B cell (primary cell): ENCODE measurements around the gene ZDHHC14. TPM values are rescaled to one million over a fixed set of nuclear protein-coding genes. Genes with fewer than 3 reads are reported as not detected.
A peak's percentile ranks its signal among the peaks of the same experiment; 100 is the strongest.

ENCODE experiments used
- ATAC-seq: fragments of 200-7000 bp; cut with Tn5 transposase; one replicate; pipeline ENCODE4 v1.10.0; 2021; ENCODE audit warnings: low read depth, mild to moderate bottlenecking, moderate number of reproducible peaks, moderate library complexity
- CTCF ChIA-PET: fragments of 350-600 bp; sonication (Branson Sonifier 250); formaldehyde crosslinking; loops from one replicate; lab custom pipeline; 2021; ENCODE audit warnings: antibody characterized with exemption, inconsistent platforms; lab: Charles Lee
- POLR2A ChIA-PET: fragments of 350-600 bp; sonication (Branson Sonifier 250); formaldehyde crosslinking; loops from one replicate; lab custom pipeline; 2021; ENCODE audit warnings: antibody characterized with exemption; lab: Charles Lee
- DNase-seq: peaks from one replicate; pipeline ENCODE4 v3.0.0; 2013
- H2AFZ ChIP-seq: 2 replicates; pipeline ENCODE4 v1.6.1; 2012; ENCODE audit warnings: mild to moderate bottlenecking, low read depth, low read length; ENCODE audit not compliant: insufficient read depth, poor library complexity, severe bottlenecking
- H3K27ac ChIP-seq, 2 donors: 1 replicate in 1 of 2; 2 replicates in 1 of 2; pipeline ENCODE4 v1.5.1; 2012 to 2013; ENCODE audit warnings: low read length in 2 of 2, mild to moderate bottlenecking in 2 of 2, moderate library complexity in 1 of 2
- H3K27me3 ChIP-seq, 4 experiments: fragments of 200-600 bp in 1 of 4; sonication (generic) in 1 of 4; replicated peaks in 1 of 4; 1 replicate in 2 of 4; 2 replicates in 2 of 4; pipeline versions ENCODE4 v1.6.1 to v1.7.0; 2013 to 2016; ENCODE audit warnings: low read length in 3 of 4, mild to moderate bottlenecking in 2 of 4, mixed read lengths in 1 of 4, moderate library complexity in 1 of 4; ENCODE audit not compliant: insufficient read depth in 4 of 4, control insufficient read depth in 3 of 4; ENCODE audit errors: control extremely low read depth in 1 of 4
- H3K36me3 ChIP-seq, 2 experiments: replicated peaks in 1 of 2; 1 replicate in 1 of 2; 2 replicates in 1 of 2; pipeline versions ENCODE4 v1.6.1 to v1.7.1; 2013; ENCODE audit warnings: low read length in 1 of 2; ENCODE audit not compliant: insufficient read depth in 2 of 2, control insufficient read depth in 1 of 2; ENCODE audit errors: control extremely low read depth in 1 of 2, extremely low read depth in 1 of 2
- H3K4me1 ChIP-seq, 2 donors: fragments of 200-600 bp in 1 of 2; sonication (generic) in 1 of 2; 1 replicate in 1 of 2; 2 replicates in 1 of 2; pipeline versions ENCODE4 v1.5.1 to v1.6.1; 2013 to 2017; ENCODE audit warnings: low read length in 2 of 2; ENCODE audit not compliant: control insufficient read depth in 2 of 2, insufficient read depth in 2 of 2
- H3K4me2 ChIP-seq: replicated peaks from 2 replicates; pipeline ENCODE3; 2012; ENCODE audit warnings: mild to moderate bottlenecking, low read depth, low read length; ENCODE audit not compliant: poor library complexity, severe bottlenecking
- H3K4me3 ChIP-seq, 5 experiments: fragments of 200-600 bp in 1 of 5; sonication (generic) in 1 of 5; 1 replicate in 3 of 5; 2 replicates in 2 of 5; pipeline versions ENCODE4 v1.5.1 to v1.7.0; 2011 to 2016; ENCODE audit warnings: low read length in 4 of 5, mild to moderate bottlenecking in 4 of 5, low read depth in 2 of 5, control low read depth in 1 of 5, moderate library complexity in 1 of 5; ENCODE audit not compliant: insufficient read depth in 1 of 5; ENCODE audit errors: control extremely low read depth in 1 of 5, extremely low read depth in 1 of 5
- H3K79me2 ChIP-seq: fragments of 200-600 bp; sonication (generic); one replicate; pipeline ENCODE4 v1.6.0; 2016; ENCODE audit warnings: low read length; ENCODE audit not compliant: control insufficient read depth, insufficient read depth
- H3K9ac ChIP-seq: fragments of 200-600 bp; sonication (generic); 2 replicates; pipeline ENCODE4 v1.6.1; 2017; ENCODE audit warnings: mild to moderate bottlenecking, low read length, moderate library complexity
- H3K9me3 ChIP-seq, 3 donors: one replicate each; pipeline versions ENCODE4 v1.6.1 to v1.7.1; 2013; ENCODE audit warnings: low read length in 2 of 3; ENCODE audit not compliant: control insufficient read depth in 2 of 3, insufficient read depth in 1 of 3; ENCODE audit errors: control extremely low read depth in 1 of 3
- H4K20me1 ChIP-seq: 2 replicates; pipeline ENCODE4 v1.6.0; 2012; ENCODE audit warnings: mild to moderate bottlenecking, low read length; ENCODE audit not compliant: insufficient read depth, control insufficient read depth, poor library complexity, severe bottlenecking
- H3K27ac Mint-ChIP-seq: one replicate; pipeline ENCODE4 v1.8.0; 2021; ENCODE audit warnings: mixed read lengths
- H3K27me3 Mint-ChIP-seq: one replicate; pipeline ENCODE4 v1.8.0; 2021; ENCODE audit warnings: mixed read lengths
- H3K4me1 Mint-ChIP-seq: one replicate; pipeline ENCODE4 v1.8.0; 2021; ENCODE audit warnings: mixed read lengths
- H3K4me3 Mint-ChIP-seq: one replicate; pipeline ENCODE4 v1.8.0; 2021; ENCODE audit warnings: mixed read lengths
- H3K9me3 Mint-ChIP-seq: one replicate; pipeline ENCODE4 v1.8.0; 2022; ENCODE audit warnings: mixed read lengths; ENCODE audit not compliant: insufficient read depth
- EZH2 ChIP-seq: IDR thresholded peaks from 2 replicates; pipeline ENCODE4 v1.6.1; 2012; ENCODE audit warnings: borderline replicate concordance, low read depth, mild to moderate bottlenecking, moderate library complexity, low read length; ENCODE audit not compliant: insufficient read depth, poor library complexity, severe bottlenecking
- WGBS: methylation state at CpG from one replicate; pipeline ENCODE4 v1.1.5; 2013; ENCODE audit warnings: missing lambda C conversion rate; ENCODE audit not compliant: insufficient coverage; 5-methylcytosine and 5-hydroxymethylcytosine counted together
- intact Hi-C: fragments of 100-400 bp; cut with micrococcal nuclease; formaldehyde crosslinking; loops from one replicate; pipeline ENCODE4 v1.10.0; 2022
- polyA plus RNA-seq: library from polyadenylated mRNA; depleted of rRNA; stranded (reverse); fragments of >200 nt; gene quantifications from 2 replicates; pipeline ENCODE4 v1.2.3, GENCODE V29; 2012
- total RNA-seq, 2 donors: library from RNA; stranded (reverse); fragments of 120-200 nt in 1 of 2; gene quantifications; 1 replicate in 1 of 2; 2 replicates in 1 of 2; pipeline versions ENCODE4 v1.2.3 to v1.2.4, GENCODE V29; 2013 to 2022
- TF ChIP-seq, protein P1 (sequence below): fragments of 200-600 bp; IDR thresholded peaks from one replicate; pipeline ENCODE4 v1.8.0; 2022; ENCODE audit warnings: antibody characterized with exemption, mild to moderate bottlenecking

Gene ZDHHC14
- total and polyA plus RNA-seq, 2 donors (not counting 1 experiment from before 2014, with no cell fraction given), result 8.8 to 50.4 TPM

DNA sequence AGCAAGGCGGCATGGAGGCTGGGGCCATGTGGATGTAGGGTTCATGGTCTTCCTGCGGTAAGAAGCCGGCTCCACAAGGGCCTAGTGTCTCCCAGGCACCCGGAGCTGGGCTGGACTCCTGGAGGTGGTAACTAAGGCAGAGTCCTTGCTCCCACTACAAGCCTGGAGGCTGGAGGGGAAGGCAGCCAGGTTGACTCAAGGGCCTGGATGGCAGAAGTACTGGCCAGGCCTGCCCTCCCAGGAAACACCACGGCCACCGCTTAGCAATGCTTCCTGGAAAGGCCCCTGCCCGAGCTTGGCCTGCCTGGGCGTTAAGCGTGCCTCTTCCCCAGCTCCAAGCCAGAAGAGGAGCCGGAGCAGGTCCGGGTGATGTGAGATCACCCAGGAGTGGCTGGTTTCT is 182.0 kb downstream of the ZDHHC14 start:
- ChIA-PET CTCF (interaction anchor here (1.0 to 3.7 kb wide), 8 partner anchors 7 to 248 kb away, joined by 3 to 12 read pairs (median 6); partner anchors contain the start of gene ZDHHC14), POLR2A (interaction anchor here (0.8 to 3.6 kb wide), 6 partner anchors 13 to 183 kb away, joined by 3 to 31 read pairs (median 4); no protein-coding TSS in a partner anchor)
- no peak overlapping the region for H3K4me3 ChIP-seq
- intact Hi-C loops, result loop anchor here (1.0 to 5.0 kb wide), 6 partner anchors 34 to 181 kb away; partner anchors contain the start of gene ZDHHC14
- TF ChIP-seq, protein P1, sequence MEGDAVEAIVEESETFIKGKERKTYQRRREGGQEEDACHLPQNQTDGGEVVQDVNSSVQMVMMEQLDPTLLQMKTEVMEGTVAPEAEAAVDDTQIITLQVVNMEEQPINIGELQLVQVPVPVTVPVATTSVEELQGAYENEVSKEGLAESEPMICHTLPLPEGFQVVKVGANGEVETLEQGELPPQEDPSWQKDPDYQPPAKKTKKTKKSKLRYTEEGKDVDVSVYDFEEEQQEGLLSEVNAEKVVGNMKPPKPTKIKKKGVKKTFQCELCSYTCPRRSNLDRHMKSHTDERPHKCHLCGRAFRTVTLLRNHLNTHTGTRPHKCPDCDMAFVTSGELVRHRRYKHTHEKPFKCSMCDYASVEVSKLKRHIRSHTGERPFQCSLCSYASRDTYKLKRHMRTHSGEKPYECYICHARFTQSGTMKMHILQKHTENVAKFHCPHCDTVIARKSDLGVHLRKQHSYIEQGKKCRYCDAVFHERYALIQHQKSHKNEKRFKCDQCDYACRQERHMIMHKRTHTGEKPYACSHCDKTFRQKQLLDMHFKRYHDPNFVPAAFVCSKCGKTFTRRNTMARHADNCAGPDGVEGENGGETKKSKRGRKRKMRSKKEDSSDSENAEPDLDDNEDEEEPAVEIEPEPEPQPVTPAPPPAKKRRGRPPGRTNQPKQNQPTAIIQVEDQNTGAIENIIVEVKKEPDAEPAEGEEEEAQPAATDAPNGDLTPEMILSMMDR, result no peak
- TF ChIP-seq EZH2, result no peak
- DNase-seq (peak; percentile 20), ATAC-seq (no peak)
- Mint-ChIP-seq H3K27ac (peak overlapping the region; percentile 90), H3K4me1 (peaks cover 80% of the 10 kb centered on the region), H3K27me3 (no peaks in the 10 kb centered on the region), H3K4me3 (peak overlapping the region; percentile 74), H3K9me3 (no peaks in the 10 kb centered on the region)
- H3K4me2 ChIP-seq, result peak overlapping the region; percentile 77
- no peak overlapping the region for H2AFZ ChIP-seq
- no peaks in the 10 kb centered on the region for H3K27me3 ChIP-seq
- peak overlapping the region in 1 of 2 donors; percentile 11 for H3K27ac ChIP-seq
- no peaks in the 10 kb centered on the region for H3K79me2 ChIP-seq
- 90% methylated on average over 11 of the region's 11 CpGs for WGBS
- no peaks in the 10 kb centered on the region for H3K36me3 ChIP-seq
- H3K4me1 ChIP-seq, result peaks cover 87 to 91% of the 10 kb centered on the region in 2 donors
- H3K9me3 ChIP-seq, result no peaks in the 10 kb centered on the region
- no peak overlapping the region for H3K9ac ChIP-seq
- no peaks in the 10 kb centered on the region for H4K20me1 ChIP-seq

DNA sequence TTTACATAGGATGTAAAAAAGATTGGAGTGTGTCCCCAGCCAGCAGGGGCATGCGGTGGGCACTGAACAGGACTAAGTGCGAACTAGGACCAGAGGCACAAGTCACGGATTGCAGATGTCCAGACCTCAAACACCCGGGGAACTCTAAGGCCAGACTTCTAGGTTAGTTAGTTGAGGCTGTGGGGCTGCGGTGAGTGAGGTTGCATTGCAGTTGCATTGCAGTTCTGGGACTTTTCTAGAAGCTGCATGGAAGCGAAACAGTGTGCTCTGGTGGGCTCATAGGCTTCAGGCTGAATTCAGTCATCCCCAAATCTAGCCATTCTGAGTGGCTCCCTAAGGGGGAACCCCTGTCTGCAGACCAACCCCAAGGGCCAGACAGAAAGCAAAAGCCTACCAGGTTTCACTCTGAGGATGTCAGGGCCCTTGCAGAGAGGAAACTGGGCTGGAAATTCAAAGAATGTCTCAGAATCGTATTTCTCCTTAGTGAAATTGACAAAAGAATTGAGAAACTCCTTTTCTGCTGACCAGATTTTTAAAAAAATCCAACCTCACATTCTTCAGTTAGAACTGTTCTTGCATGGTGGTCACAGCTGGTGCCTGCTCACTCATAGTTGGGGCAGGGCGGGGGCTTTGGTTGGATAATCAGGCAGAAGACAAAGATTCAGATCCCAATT is 182.8 kb downstream of the ZDHHC14 start:
- Histone ChIP-seq H3K4me1 (peaks cover 80 to 84% of the 10 kb centered on the region in 2 donors), H3K4me3 (no peak overlapping the region), H3K27ac (peak overlapping the region; percentile 11 to 45), H2AFZ (no peak overlapping the region), H4K20me1 (no peaks in the 10 kb centered on the region), H3K36me3 (no peaks in the 10 kb centered on the region), H3K4me2 (peak overlapping the region; percentile 77), H3K27me3 (no peaks in the 10 kb centered on the region), H3K9me3 (no peaks in the 10 kb centered on the region), H3K79me2 (no peaks in the 10 kb centered on the region), H3K9ac (no peak overlapping the region)
- POLR2A ChIA-PET, result interaction anchor here (3.6 kb wide), 1 partner anchor 100 kb away, joined by 31 read pairs; no protein-coding TSS in a partner anchor
- H3K27me3 Mint-ChIP-seq, result no peaks in the 10 kb centered on the region
- H3K27ac Mint-ChIP-seq, result peak overlapping the region; percentile 90
- H3K4me1 Mint-ChIP-seq, result peaks cover 72% of the 10 kb centered on the region
- TF ChIP-seq EZH2, result no peak
- TF ChIP-seq, protein P1, result no peak
- peak; percentile 68 for DNase-seq
- WGBS, result 49% methylated on average over 6 of the region's 8 CpGs
- peak overlapping the region; percentile 56 for H3K4me3 Mint-ChIP-seq
- H3K9me3 Mint-ChIP-seq, result no peaks in the 10 kb centered on the region
- CTCF ChIA-PET, result interaction anchor here (1.3 to 2.8 kb wide), 2 partner anchors 44 to 249 kb away, joined by 4 to 12 read pairs; no protein-coding TSS in a partner anchor
- intact Hi-C loops, result loop anchor here (2.0 to 5.0 kb wide), 5 partner anchors 34 to 181 kb away; partner anchors contain the start of gene ZDHHC14
- peak; percentile 31 for ATAC-seq
